PC-3 (cell line): Measurements from ENCODE around the gene KCNH4. TPM values are rescaled to one million over a fixed set of nuclear protein-coding genes. Genes with fewer than 3 reads are reported as not detected.

Experiments
- ATAC-seq: fragments of 200-7000 bp; cut with Tn5 transposase; 2 replicates; pipeline ENCODE4 v1.9.1; 2020; ENCODE audit warnings: mild to moderate bottlenecking, moderate library complexity
- BruUV-seq: library from RNA; stranded (reverse); fragments of 400-500 nt; replicated peaks from 2 replicates; lab custom pipeline; 2021; lab: Mats Ljungman, UMichigan
- CTCF ChIA-PET: fragments of 300-600 bp; sonication (Branson Sonifier 250); formaldehyde crosslinking; loops from one replicate; lab custom pipeline; 2022; ENCODE audit warnings: antibody characterized with exemption; lab: Charles Lee
- POLR2A ChIA-PET: fragments of 300-600 bp; sonication (Branson Sonifier 250); formaldehyde crosslinking; loops from one replicate; lab custom pipeline; 2022; ENCODE audit warnings: antibody characterized with exemption; ENCODE audit not compliant: unreplicated experiment; lab: Charles Lee
- DNase-seq: peaks from one replicate; pipeline ENCODE4 v3.0.0-alpha.2; 2015
- H2AFZ ChIP-seq: fragments of 300-600 bp; sonication (generic); 2 replicates; pipeline ENCODE4 v1.6.0; 2016; ENCODE audit warnings: antibody characterized with exemption, low read length
- H3F3A ChIP-seq: fragments of 300-600 bp; sonication (generic); one replicate; pipeline ENCODE4 v1.6.0; 2017; ENCODE audit warnings: antibody characterized with exemption, low read length, control low read depth, mild to moderate bottlenecking; ENCODE audit not compliant: unreplicated experiment
- H3K27ac ChIP-seq: fragments of 300-600 bp; sonication (generic); 2 replicates; pipeline ENCODE4 v1.5.1; 2016; ENCODE audit warnings: mild to moderate bottlenecking, low read length
- H3K27me3 ChIP-seq: fragments of 300-600 bp; sonication (generic); 2 replicates; pipeline ENCODE4 v1.6.1; 2016; ENCODE audit warnings: low read length, mixed read lengths
- H3K36me3 ChIP-seq: fragments of 300-600 bp; sonication (generic); 2 replicates; pipeline ENCODE4 v1.6.1; 2016; ENCODE audit warnings: low read depth, mixed run types, low read length, mixed read lengths
- H3K4me1 ChIP-seq: fragments of 300-600 bp; sonication (generic); 2 replicates; pipeline ENCODE4 v1.5.1; 2016; ENCODE audit warnings: low read length; ENCODE audit not compliant: insufficient read depth
- H3K4me2 ChIP-seq: fragments of 300-600 bp; sonication (generic); 2 replicates; pipeline ENCODE4 v1.6.0; 2016; ENCODE audit warnings: low read length
- H3K4me3 ChIP-seq: fragments of 300-600 bp; sonication (generic); 2 replicates; pipeline ENCODE4 v1.5.1; 2016; ENCODE audit warnings: mild to moderate bottlenecking, low read length, mixed read lengths
- H3K79me2 ChIP-seq: fragments of 300-600 bp; sonication (generic); 2 replicates; pipeline ENCODE4 v1.6.1; 2017; ENCODE audit warnings: low read length, mixed read lengths
- H3K9ac ChIP-seq: fragments of 300-600 bp; sonication (generic); 2 replicates; pipeline ENCODE4 v1.6.0; 2016; ENCODE audit warnings: mild to moderate bottlenecking, low read length
- H3K9me2 ChIP-seq: fragments of 300-600 bp; sonication (generic); replicated peaks from 2 replicates; pipeline ENCODE4 v1.6.1; 2016; ENCODE audit warnings: mixed run types, low read length, mixed read lengths
- H3K9me3 ChIP-seq: fragments of 300-600 bp; sonication (generic); 2 replicates; pipeline ENCODE4 v1.6.1; 2016; ENCODE audit warnings: low read length, mixed read lengths
- H4K20me1 ChIP-seq: fragments of 300-600 bp; sonication (generic); 2 replicates; pipeline ENCODE4 v1.6.1; 2016; ENCODE audit warnings: low read length, mixed read lengths
- EZH2 ChIP-seq: fragments of 300-600 bp; sonication (generic); IDR thresholded peaks from one replicate; pipeline ENCODE4 v1.6.1; 2017; ENCODE audit warnings: antibody characterized with exemption, mild to moderate bottlenecking, low read length; ENCODE audit not compliant: unreplicated experiment
- EZH2phosphoT487 ChIP-seq: fragments of 300-600 bp; sonication (generic); IDR thresholded peaks from 2 replicates; pipeline ENCODE4 v1.6.1; 2018; ENCODE audit warnings: mild to moderate bottlenecking, antibody characterized with exemption, low read length, borderline replicate concordance
- intact Hi-C: fragments of 100-400 bp; cut with micrococcal nuclease; formaldehyde crosslinking; loops from 2 replicates; pipeline ENCODE4 v1.9.0; 2023
- total RNA-seq: library from RNA; depleted of rRNA; stranded (reverse); fragments of >200 nt; gene quantifications from 2 replicates; pipeline ENCODE4 v1.2.3, GENCODE V29; 2014
- TF ChIP-seq, protein P1 (sequence below): fragments of 300-600 bp; sonication (generic); conservative IDR thresholded peaks from 2 replicates; pipeline ENCODE4 v1.5.1; 2017; ENCODE audit warnings: antibody characterized with exemption, low read depth, mild to moderate bottlenecking, low read length

The KCNH4 gene
- total RNA-seq, 1 experiment from 2014 or later, result not detected

GRCh38 chr17:42133461-42134041 is 47.4 kb downstream of the KCNH4 start:
- POLR2A ChIA-PET, result no interaction called here
- CTCF ChIA-PET, result no interaction called here
- TF ChIP-seq, protein P1, sequence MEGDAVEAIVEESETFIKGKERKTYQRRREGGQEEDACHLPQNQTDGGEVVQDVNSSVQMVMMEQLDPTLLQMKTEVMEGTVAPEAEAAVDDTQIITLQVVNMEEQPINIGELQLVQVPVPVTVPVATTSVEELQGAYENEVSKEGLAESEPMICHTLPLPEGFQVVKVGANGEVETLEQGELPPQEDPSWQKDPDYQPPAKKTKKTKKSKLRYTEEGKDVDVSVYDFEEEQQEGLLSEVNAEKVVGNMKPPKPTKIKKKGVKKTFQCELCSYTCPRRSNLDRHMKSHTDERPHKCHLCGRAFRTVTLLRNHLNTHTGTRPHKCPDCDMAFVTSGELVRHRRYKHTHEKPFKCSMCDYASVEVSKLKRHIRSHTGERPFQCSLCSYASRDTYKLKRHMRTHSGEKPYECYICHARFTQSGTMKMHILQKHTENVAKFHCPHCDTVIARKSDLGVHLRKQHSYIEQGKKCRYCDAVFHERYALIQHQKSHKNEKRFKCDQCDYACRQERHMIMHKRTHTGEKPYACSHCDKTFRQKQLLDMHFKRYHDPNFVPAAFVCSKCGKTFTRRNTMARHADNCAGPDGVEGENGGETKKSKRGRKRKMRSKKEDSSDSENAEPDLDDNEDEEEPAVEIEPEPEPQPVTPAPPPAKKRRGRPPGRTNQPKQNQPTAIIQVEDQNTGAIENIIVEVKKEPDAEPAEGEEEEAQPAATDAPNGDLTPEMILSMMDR, result no peak
- TF ChIP-seq EZH2phosphoT487 (no peak), EZH2 (no peak)
- no peak for DNase-seq
- Histone ChIP-seq H2AFZ (no peak overlapping the region), H3K4me1 (no peaks in the 10 kb centered on the region), H3K9me3 (no peaks in the 10 kb centered on the region), H3K4me2 (no peak overlapping the region), H3K36me3 (no peaks in the 10 kb centered on the region), H3K4me3 (no peak overlapping the region), H3F3A (no peaks in the 10 kb centered on the region), H3K79me2 (no peaks in the 10 kb centered on the region), H3K27ac (no peak overlapping the region), H3K9me2 (no peaks in the 10 kb centered on the region), H3K27me3 (no peaks in the 10 kb centered on the region), H3K9ac (no peak overlapping the region), H4K20me1 (no peaks in the 10 kb centered on the region)
- ATAC-seq, result no peak
- intact Hi-C loops, result no loop called here
- no TSS peak for BruUV-seq

DNA sequence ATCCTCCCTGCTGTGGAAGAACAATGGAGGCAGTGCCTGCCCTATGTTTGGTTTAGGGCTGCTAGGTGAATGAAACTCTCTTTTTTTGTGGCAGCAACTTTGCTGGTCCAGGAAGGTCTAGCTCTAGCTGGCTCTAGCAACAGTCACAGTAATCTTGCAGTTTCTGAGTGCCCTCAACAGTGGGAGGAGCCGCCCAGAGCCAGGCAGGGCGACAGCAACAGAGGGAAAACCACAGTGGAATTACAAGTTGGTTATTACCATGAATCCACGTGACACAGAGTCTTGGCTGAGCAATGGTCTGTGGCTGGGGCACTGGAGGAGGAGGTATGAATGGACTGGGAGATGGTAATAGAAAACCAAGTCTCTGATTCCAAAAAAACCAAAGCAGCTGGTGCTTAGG is 48.0 kb downstream of the KCNH4 start:
- BruUV-seq, result no TSS peak
- Histone ChIP-seq H3K4me3 (no peak overlapping the region), H3K4me1 (no peaks in the 10 kb centered on the region), H3K79me2 (no peaks in the 10 kb centered on the region), H3K27me3 (no peaks in the 10 kb centered on the region), H3K9ac (no peak overlapping the region), H3F3A (no peaks in the 10 kb centered on the region), H3K9me2 (no peaks in the 10 kb centered on the region), H4K20me1 (no peaks in the 10 kb centered on the region), H3K4me2 (no peak overlapping the region), H3K27ac (no peak overlapping the region), H3K36me3 (no peaks in the 10 kb centered on the region), H3K9me3 (no peaks in the 10 kb centered on the region), H2AFZ (no peak overlapping the region)
- TF ChIP-seq, protein P1, result no peak
- no peak for TF ChIP-seq EZH2
- TF ChIP-seq EZH2phosphoT487, result no peak
- ChIA-PET POLR2A (no interaction called here), CTCF (no interaction called here)
- intact Hi-C loops, result no loop called here
- ATAC-seq, result no peak
- DNase-seq, result no peak

DNA sequence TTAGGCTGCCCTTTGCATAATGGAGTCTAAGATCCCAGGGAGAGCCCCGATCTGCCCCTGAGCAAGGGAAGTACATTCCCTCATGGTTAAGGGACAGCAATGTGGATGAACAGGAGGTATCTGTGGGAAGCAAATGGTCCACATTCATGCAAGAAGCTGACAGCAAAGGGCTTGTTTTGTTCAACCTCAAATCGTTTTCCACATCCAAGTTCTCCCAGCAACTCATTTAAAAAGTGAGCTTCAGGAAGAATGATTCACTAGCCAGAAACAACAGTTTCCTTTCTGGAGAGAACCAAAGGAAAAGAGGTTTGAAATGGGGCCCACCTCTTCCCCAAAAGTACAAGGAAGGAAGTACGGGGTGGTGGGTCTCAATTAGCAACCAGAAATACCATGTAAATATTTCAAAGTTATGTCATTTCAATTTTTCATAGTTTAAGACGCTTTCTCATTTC is 48.9 kb downstream of the KCNH4 start:
- ATAC-seq (no peak), DNase-seq (no peak)
- Histone ChIP-seq H3K9me3 (no peaks in the 10 kb centered on the region), H3F3A (no peaks in the 10 kb centered on the region), H3K4me1 (no peaks in the 10 kb centered on the region), H3K27me3 (no peaks in the 10 kb centered on the region), H2AFZ (no peak overlapping the region), H3K27ac (no peak overlapping the region), H3K4me3 (no peak overlapping the region), H3K9ac (no peak overlapping the region), H4K20me1 (no peaks in the 10 kb centered on the region), H3K36me3 (no peaks in the 10 kb centered on the region), H3K9me2 (no peaks in the 10 kb centered on the region), H3K4me2 (no peak overlapping the region), H3K79me2 (no peaks in the 10 kb centered on the region)
- intact Hi-C loops, result no loop called here
- TF ChIP-seq EZH2 (no peak), EZH2phosphoT487 (no peak)
- TF ChIP-seq, protein P1, result no peak
- no TSS peak for BruUV-seq
- ChIA-PET CTCF (no interaction called here), POLR2A (no interaction called here)
